GM18507 (cell line): ENCODE data around the gene ITGB5.
A peak's percentile ranks its signal among the peaks of the same experiment; 100 is the strongest.

Experiments used
- DNase-seq: peaks from one replicate; pipeline ENCODE4 v3.0.0; 2011; ENCODE audit warnings: low read depth; ENCODE audit not compliant: insufficient read length; ENCODE audit errors: extremely low spot score
- FAIRE-seq: peaks from 2 replicates; lab custom pipeline; 2011; peaks lifted over from hg19 to GRCh38; lab: Jason Lieb, UNC

ITGB5 gene

GRCh38 chr3:124823648-124824047 lies 63.5 kb downstream of the ITGB5 start:
- DNase-seq (no peak), FAIRE-seq (no peak)

DNA sequence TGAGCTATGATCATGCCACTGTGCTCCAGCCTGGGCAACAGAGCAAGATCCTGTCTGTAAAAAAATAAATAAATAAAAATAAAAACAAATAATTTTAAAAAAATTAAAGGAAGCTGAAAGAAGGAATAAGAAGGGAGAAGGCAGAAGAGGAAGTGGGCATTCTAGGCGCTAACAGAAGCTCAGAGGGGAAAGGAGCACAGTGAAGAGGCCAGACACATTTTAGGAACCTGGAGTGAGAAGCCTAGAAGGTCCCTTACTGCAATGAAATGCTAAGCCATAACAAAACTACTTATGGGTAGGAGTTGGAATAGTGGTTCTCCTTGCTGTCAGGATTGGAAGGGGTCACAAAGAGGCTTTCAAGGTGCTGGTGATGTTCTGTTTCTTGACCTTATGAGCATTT lies 64.0 kb downstream of the ITGB5 start:
- DNase-seq (no peak), FAIRE-seq (no peak)

GRCh38 chr3:124821356-124821755 lies 65.8 kb downstream of the ITGB5 start:
- FAIRE-seq (no peak), DNase-seq (no peak)

- FAIRE-seq (no peak), DNase-seq (no peak)
These were observed 68.6 kb downstream of the ITGB5 start for GRCh38 chr3:124818398-124819091.

DNA sequence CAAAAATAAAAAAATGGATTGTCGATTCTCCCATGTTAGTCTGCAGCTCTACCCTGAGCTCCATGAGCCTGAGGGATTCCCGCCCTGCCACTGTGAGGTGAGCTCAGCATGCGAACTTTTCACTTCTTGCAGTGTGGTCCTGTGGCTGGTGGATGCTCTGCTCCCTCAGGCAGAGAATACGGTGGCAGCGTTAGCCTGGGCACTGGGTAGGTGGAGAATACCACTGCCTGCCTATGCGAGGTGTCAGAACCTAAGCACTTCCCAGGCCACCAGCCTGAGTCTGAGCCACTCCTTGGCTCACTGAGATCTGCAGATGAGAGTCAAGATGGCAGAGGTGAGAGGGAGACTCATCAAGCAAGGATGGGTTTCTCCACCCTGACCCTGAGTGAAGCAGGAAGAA lies 70.1 kb downstream of the ITGB5 start:
- FAIRE-seq, result no peak
- DNase-seq, result no peak

GRCh38 chr3:124816206-124816605 lies 71.0 kb downstream of the ITGB5 start:
- no peak for DNase-seq
- FAIRE-seq, result no peak

- DNase-seq, result no peak
These were observed 71.4 kb downstream of the ITGB5 start for GRCh38 chr3:124815781-124816180.

DNA sequence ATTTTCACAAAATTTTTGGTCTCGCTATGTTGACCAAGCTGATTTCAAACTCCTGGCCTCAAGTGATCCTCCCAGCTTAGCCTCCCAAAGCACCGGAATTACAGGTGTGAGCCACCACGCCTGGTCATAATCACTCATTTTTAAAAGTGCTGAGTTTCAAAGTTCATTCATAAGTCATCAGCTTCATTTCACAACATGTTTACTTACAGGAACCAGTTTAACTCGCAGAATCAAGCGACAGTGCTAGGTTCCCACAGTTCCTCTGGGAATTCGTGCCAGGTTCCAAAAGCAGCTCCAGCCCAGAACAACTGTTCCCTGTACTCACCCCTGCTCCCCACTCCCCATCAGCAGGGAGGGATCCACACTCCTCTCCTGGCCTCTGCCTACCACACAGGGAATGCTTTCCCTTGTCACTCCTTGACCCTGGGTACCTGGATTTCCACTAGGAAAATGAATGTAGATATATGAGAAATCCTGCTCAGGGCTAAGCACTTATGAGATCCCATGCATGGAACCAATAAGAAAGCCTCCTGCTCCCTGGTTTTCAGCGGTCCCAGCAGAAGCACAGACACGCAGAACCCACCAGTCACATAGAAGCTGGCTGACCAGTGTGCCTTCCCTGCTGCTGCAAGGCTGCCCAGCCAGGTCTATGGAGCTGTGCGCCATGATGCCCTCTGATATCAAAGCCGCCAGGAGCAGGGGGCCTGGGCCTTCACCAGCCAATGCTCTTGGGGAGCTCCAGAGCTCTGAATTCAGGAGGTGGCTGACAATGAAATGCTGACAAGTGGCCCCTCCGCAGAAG lies 72.3 kb downstream of the ITGB5 start:
- no peak for FAIRE-seq
- DNase-seq, result no peak

More at GRCh38 chr3:124815781-124816180, 71.4 kb downstream of the ITGB5 start:
- FAIRE-seq, result no peak

DNA sequence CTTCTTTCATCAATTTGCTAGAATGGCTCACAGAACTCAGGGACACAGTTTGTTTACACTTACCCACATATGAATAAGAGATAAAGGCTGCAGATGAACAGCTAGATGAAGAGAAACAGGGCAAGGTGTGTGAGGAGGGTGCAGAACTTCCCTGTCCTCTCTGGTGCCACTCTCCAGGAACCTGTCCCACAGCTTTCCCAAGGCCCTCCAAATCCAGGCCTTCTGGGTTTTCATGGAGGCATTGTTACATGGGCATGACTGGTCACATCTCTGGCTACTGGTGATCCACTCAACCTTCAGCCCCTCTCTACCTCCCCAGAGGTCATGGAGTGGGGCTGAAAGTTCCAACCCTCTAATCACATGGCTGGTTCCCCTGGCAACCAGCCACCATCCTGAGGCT lies 73.6 kb downstream of the ITGB5 start:
- DNase-seq (no peak), FAIRE-seq (no peak)

- no peak for DNase-seq
- FAIRE-seq, result no peak
These were observed 74.6 kb downstream of the ITGB5 start for GRCh38 chr3:124812291-124813265.

- DNase-seq (no peak), FAIRE-seq (no peak)
These were observed 75.7 kb downstream of the ITGB5 start for GRCh38 chr3:124811436-124811835.

- DNase-seq (no peak), FAIRE-seq (no peak)
These were observed 76.2 kb downstream of the ITGB5 start for GRCh38 chr3:124810970-124811369.

DNA sequence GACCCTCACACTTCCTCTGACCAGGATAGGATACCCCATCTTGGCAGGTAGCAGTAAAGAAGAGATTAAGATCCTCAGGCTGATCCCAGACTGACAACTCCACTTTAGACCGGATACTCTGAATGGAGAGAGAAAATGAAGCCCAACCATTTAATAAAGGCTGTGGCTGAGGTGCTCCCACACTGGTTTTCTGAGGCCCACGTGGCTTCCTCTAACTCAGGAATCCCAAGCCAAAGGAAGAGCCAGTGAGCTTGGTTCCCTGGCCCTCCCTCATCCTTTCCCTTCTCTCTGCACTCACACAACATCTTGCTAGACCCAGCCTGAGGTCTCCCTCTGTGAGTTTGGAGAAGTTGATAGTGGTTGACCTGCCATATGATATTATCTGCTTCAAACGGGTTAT lies 78.1 kb downstream of the ITGB5 start:
- no peak for DNase-seq
- no peak for FAIRE-seq

DNA sequence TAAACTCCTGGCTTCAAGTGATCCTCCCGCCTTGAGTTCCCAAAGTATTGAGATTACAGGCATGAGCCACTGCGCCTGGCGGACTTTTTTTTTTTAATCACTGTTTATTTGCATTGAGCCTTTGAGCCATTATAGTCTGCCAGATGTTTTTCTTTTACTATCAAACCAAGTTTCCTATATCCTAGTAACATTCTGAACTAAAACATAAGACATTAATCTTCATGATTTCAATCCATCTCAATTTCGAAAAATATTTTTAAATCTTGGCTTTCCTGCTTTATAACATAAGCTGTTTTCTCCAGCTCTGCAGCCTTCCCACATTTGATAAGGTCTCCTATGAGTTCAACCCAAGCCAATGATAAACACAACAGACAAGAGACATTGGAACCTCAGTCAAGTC lies 81.5 kb downstream of the ITGB5 start:
- DNase-seq (no peak), FAIRE-seq (peak; percentile 51)

- FAIRE-seq (no peak), DNase-seq (no peak)
These were observed 82.3 kb downstream of the ITGB5 start for GRCh38 chr3:124804875-124805274.

GRCh38 chr3:124802702-124803101 lies 84.5 kb downstream of the ITGB5 start:
- FAIRE-seq, result no peak
- no peak for DNase-seq

GRCh38 chr3:124802061-124802698 lies 85.0 kb downstream of the ITGB5 start:
- no peak for DNase-seq
- no peak for FAIRE-seq

GRCh38 chr3:124800511-124801258 lies 86.5 kb downstream of the ITGB5 start:
- FAIRE-seq, result no peak
- no peak for DNase-seq

DNA sequence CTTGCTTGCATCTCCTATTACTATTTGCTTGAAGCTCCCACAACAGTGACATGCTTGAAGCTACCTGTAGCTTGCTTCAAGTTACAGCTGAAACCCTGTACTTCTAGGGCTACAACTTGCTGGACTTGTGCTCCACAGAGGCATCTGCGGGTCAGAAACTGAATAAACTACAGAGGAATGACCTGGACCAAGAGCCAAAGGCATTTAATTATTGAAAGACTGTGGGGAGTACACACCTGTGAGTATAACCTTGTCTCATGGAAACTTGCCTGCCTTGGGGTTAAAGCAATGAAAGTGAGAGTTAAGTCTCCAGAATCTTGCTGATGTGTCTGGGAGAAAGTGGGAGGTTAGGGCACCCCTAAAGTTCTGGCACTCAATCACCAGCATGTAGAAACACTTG lies 87.1 kb downstream of the ITGB5 start:
- no peak for DNase-seq
- FAIRE-seq, result no peak
